Measurements from ENCODE around the gene RGS9.
"Not testable (repeated sequence)": the region's sequence is repeated elsewhere in the genome, so short reads cannot be mapped to it uniquely, and the experiment has no call there.

The RGS9 gene

GRCh38 chr17:65137021-65137939 lies at the start of gene RGS9:
RGS9 (plus strand) TSS chr17:65137370; CDS start chr17:65137541, 171 bp downstream.
- peak; percentile 61 to 68 for DNase-seq

DNA sequence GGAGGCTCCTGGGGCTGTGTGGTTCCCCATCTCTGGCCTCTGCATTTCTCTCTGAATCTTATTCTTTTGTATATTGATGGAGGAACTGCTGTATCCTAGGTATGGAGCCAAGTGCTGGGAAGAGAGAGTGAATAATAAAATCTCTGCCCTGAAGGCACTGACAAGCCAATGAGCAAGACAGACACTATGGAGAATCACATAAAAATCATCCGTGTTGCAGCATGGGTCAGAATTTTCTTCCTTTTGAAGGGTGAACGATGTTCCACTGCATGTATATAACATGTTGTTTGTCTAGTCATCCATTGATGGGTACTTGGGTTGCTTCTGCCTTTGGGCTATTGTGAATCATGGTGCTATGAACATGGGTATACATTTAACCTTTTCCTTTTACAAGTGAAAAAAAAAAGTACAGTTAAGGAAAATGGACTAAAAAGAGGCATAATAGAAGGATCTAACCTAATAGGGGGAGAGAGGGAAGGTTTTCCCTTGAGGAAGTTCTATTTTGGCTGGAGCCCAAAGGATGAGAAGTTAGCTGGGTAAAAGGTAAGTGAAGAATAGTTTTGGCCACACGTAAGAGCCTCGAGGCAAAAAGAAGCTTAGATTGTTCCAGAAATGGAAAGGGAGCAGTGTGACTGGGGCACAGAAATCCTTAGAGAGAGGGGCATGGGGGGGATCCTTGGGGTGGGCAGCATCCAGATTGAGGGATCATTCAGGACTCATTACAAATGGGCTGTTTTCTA lies 48.4 kb upstream of the RGS9 start:
- no peak for DNase-seq

GRCh38 chr17:65092262-65092661 lies 44.9 kb upstream of the RGS9 start:
- no peak for DNase-seq

DNA sequence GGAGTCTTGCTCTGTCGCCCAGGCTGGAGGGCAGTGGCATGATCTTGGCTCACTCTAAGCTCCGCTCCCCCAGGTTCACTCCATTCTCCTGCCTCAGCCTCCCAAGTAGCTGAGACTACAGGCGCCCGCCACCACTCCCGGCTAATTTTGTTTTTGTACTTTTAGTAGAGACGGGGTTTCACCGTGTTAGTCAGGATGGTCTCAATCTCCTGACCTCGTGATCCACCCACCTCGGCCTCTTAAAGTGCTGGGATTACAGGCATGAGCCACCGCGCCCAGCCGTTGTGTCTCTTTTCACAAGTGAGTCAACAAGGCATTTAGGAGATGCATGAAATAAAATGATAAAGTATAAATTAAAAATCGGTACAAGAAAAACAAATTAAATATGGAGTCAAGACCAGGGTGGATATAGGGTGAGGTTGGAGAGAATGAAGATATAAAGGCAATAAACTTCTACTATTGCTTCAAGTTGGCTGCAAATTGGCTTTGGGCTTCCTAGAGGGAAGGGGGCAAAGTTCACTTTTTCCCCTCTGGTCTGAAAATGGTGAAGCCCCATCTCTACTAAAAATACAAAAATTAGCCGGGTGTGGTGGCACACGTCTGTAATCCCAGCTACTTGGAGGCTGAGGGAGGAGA lies 44.3 kb upstream of the RGS9 start:
- not testable (repeated sequence) for DNase-seq

GRCh38 chr17:65093930-65094329 lies 43.2 kb upstream of the RGS9 start:
- no peak for DNase-seq

- no peak for DNase-seq
These were observed 41.7 kb upstream of the RGS9 start for GRCh38 chr17:65095465-65095864.

- DNase-seq: not testable (repeated sequence)
These were observed 40.8 kb upstream of the RGS9 start for GRCh38 chr17:65096382-65096781.

GRCh38 chr17:65097110-65097509 lies 40.1 kb upstream of the RGS9 start:
- DNase-seq: no peak

- DNase-seq: no peak
These were observed 37.7 kb upstream of the RGS9 start for GRCh38 chr17:65099475-65099874.

- peak; percentile 71 to 72 for DNase-seq
These were observed 37.2 kb upstream of the RGS9 start for GRCh38 chr17:65099941-65100315.

- peak; percentile 67 to 76 for DNase-seq
These were observed 36.6 kb upstream of the RGS9 start for GRCh38 chr17:65100316-65101140.

DNA sequence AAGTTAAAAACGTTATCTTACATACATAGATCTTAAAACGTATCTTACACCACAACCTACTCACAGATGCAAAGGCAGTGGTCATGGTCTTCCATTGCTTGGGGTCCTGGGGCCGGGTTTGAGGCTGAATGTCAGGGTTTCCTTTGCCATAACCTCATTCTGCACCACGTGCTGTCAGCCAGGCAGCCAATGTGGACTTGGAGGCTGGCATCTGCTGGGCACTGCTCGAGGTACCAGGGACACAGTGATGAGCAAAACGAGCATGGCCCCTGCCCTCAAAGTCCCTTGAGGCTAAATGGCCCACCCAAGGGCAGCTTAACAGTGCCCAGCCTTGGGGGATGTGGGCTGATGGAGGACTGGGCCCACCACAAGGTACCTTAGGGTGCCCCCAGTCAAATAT lies 35.8 kb upstream of the RGS9 start:
- DNase-seq: no peak

DNA sequence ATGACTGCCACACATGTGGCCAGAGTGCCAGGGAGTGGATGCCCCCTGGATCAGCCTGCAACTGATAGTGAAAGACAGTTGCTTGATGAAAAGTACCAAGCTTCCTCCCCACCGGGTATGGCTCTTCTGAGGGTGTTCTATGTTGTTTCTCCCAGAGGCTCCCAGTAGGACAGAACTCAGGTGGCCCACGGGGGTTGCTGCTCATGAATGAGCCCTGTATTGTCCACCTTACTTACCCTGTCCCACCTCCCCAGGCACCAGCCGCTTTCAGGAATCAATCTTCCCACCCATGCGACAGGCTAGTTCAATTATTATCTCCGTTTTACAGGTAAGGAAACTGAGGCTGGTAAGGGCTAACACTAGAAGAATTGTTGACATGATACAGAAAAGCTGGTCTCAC lies 34.9 kb upstream of the RGS9 start:
- DNase-seq: no peak

DNA sequence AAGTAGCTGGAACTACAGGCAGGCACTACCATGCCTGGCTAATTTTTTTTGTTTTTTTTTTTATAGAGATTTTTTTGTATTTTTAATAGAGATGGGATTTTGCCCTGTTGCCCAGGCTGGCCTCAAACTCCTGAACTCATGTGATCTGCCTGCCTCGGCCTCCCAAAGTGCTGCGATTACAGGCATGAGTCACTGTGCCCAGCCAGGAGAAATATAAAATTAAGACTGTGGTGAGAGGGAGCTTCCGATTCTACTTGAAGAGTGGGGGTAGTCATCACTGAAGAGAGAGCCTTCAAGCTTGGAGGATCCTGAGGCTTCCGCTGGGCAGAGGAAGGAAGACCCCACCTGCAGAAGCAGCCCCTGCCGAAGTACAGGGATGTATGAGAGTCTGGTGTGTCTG lies 34.4 kb upstream of the RGS9 start:
- no peak for DNase-seq

DNA sequence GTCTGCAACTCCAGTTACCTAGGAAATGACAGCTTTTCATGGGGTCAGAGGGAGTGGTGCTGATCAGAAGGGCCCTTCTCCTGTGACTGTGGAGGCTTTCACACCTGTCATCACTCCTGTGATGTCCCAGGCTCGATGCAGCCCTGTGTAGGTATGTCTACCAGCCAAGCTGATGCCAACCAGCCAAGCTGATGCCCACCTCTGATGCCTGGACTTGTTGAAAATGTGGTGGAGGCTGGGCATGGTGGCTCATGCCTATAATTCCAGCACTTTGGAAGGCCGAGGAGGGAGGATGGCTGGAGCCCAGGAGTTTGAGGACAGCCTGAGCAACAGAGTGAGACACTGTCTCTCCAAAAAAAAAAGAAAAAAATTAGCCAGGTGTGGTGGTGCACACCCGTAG lies 33.7 kb upstream of the RGS9 start:
- DNase-seq: no peak

GRCh38 chr17:65103896-65104295 lies 33.3 kb upstream of the RGS9 start:
- DNase-seq: no peak

DNA sequence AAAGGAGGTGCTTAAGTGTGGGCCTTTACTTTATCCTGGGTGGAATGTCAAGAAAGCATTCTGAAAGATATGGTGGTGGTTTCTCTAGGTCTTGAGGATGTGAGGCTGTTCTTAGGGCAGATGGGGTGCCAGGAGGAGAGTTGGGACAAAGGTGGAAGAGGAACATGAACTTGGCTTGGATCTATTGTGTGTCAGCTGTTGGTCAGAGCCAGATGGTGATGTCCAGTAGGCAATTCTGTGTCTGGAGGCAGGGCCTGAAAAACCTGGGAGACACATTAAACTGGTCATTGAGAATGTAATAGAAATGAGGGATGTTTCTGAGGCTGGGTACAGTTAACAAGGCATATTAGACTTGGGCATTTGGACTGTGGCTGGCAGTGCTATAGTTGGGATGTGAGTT lies 32.6 kb upstream of the RGS9 start:
- DNase-seq: no peak

- no peak for DNase-seq
These were observed 32.2 kb upstream of the RGS9 start for GRCh38 chr17:65104973-65105372.

DNA sequence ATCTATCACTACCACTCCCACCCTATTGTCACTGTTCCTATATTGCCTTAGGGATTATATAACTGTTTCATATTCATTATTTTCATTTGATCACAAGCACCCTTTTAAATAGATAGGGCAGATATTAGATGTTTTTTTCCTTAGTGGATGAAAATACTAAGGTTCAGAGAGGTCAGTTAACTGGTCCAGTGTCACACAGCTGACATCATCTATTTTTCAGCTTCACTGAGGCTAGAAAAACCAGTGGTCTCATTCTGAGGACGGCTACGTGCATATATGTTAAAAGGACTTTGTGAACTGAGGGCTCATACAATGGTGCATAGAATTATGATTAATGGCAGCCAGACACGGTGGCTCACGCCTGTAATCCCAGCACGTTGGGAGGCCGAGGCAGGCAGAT lies 29.0 kb upstream of the RGS9 start:
- DNase-seq: no peak

DNA sequence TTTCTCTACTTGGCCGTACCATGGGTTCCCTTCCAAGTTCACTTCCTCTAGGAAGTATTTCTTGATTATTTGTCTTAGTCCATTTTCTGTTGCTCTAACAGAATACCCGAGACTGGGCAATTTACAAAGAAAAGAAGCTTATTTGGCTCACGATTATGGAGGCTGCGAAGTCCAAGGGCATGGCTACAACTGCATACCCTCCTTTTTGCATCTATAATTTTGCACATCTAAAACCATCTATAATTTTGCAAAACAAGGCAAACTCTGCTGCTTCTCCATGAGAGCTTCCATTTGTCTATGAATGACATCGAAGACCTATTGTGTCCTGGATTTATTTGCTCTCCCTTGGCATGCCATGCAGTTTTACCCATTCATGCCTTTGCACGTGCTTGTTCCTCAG lies 27.6 kb upstream of the RGS9 start:
- DNase-seq: no peak

- DNase-seq: no peak
These were observed 27.0 kb upstream of the RGS9 start for GRCh38 chr17:65109990-65110680.

DNA sequence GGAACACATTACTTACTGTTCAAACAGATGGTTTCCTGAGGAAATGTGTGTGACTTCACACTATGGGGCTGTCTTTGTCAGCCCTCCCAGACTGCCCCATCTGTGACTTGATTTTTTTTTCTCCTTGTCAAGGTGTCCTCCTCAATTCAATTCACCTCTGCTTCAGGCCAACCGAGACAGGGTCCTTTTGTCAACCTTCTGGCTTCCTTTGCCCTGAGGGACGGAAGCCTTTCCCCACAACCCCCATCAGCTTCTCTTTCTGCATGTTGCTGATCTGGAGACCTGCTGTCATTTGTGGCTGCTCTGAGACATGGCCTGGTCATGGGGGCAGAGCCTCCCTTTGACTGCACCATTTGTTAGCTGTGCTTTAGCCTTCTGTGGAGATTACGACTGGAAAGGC lies 21.3 kb upstream of the RGS9 start:
- no peak for DNase-seq
